OCI-LY3 (cell line): ENCODE results near the gene AIFM1.

Experiments
- H2AFZ ChIP-seq: fragments of 200-600, 300-600 bp; shearing (Covaris generic); 2 replicates; pipeline ENCODE4 v1.6.0; 2014; ENCODE audit warnings: antibody characterized with exemption, low read depth, low read length
- H3K27ac ChIP-seq: fragments of 200-600, 300-600 bp; sonication (generic); 2 replicates; pipeline ENCODE4 v1.5.1; 2014; ENCODE audit warnings: mild to moderate bottlenecking, low read length, moderate library complexity, mixed read lengths
- H3K27me3 ChIP-seq: fragments of 200-600, 300-600 bp; sonication (generic); 2 replicates; pipeline ENCODE4 v1.6.1; 2014; ENCODE audit warnings: low read depth, low read length, mixed read lengths
- H3K36me3 ChIP-seq: fragments of 200-600, 300-600 bp; sonication (generic); replicated peaks from 2 replicates; pipeline ENCODE3; 2014; ENCODE audit warnings: low read depth, low read length, mixed read lengths
- H3K4me1 ChIP-seq: fragments of 300-600, 200-600 bp; sonication (generic); 2 replicates; pipeline ENCODE4 v1.6.1; 2014; ENCODE audit warnings: low read length, mixed read lengths
- H3K4me2 ChIP-seq: fragments of 200-600, 300-600 bp; sonication (generic); 2 replicates; pipeline ENCODE4 v1.6.1; 2014; ENCODE audit warnings: low read length, mixed read lengths
- H3K4me3 ChIP-seq: fragments of 300-600, 200-600 bp; sonication (generic); 2 replicates; pipeline ENCODE4 v1.5.1; 2014; ENCODE audit warnings: antibody characterized with exemption, mild to moderate bottlenecking, low read length, moderate library complexity
- H3K79me2 ChIP-seq: fragments of 300-600, 200-600 bp; shearing (Covaris generic); 2 replicates; pipeline ENCODE4 v1.6.1; 2014; ENCODE audit warnings: mild to moderate bottlenecking, low read length, mixed read lengths
- H3K9ac ChIP-seq: fragments of 300-600, 200-600 bp; shearing (Covaris generic); 2 replicates; pipeline ENCODE4 v1.6.0; 2014; ENCODE audit warnings: mild to moderate bottlenecking, low read length, moderate library complexity
- H3K9me3 ChIP-seq: fragments of 200-600, 300-600 bp; shearing (Covaris generic); 2 replicates; pipeline ENCODE4 v1.6.1; 2014; ENCODE audit warnings: low read length, mixed read lengths; ENCODE audit not compliant: insufficient read depth
- H4K20me1 ChIP-seq: fragments of 200-600, 300-600 bp; sonication (generic); 2 replicates; pipeline ENCODE4 v1.6.1; 2016; ENCODE audit warnings: low read length, mixed read lengths; ENCODE audit not compliant: insufficient read depth
- CTCF ChIP-seq: fragments of 200-600, 300-600 bp; sonication (generic); IDR thresholded peaks from 2 replicates; pipeline ENCODE4 v1.5.1; 2014; ENCODE audit warnings: antibody characterized with exemption, low read length, low read depth
- EZH2phosphoT487 ChIP-seq: fragments of 200-600 bp; shearing (Covaris generic); IDR thresholded peaks from 2 replicates; pipeline ENCODE4 v1.6.1; 2018; ENCODE audit warnings: antibody characterized with exemption, mixed run types, low read depth

AIFM1 gene

GRCh38 chrX:130174045-130174704 is 8.5 kb upstream of the AIFM1 start:
- TF ChIP-seq CTCF: no peak
- TF ChIP-seq EZH2phosphoT487: no peak
- Histone ChIP-seq H3K79me2 (peaks cover 79% of the 10 kb centered on the region), H2AFZ (no peak overlapping the region), H3K9ac (peak overlapping the region; percentile 99), H3K4me2 (peak overlapping the region; percentile 99), H3K27ac (peak overlapping the region; percentile 99), H3K9me3 (no peaks in the 10 kb centered on the region), H3K27me3 (no peaks in the 10 kb centered on the region), H4K20me1 (peaks cover 18% of the 10 kb centered on the region), H3K36me3 (peaks cover 35% of the 10 kb centered on the region), H3K4me3 (peak overlapping the region; percentile 95), H3K4me1 (peaks cover 57% of the 10 kb centered on the region)

- TF ChIP-seq CTCF (no peak), EZH2phosphoT487 (no peak)
These were observed 7.7 kb upstream of the AIFM1 start for GRCh38 chrX:130173190-130173895.

GRCh38 chrX:130172127-130172845 is 6.6 kb upstream of the AIFM1 start:
- Histone ChIP-seq H2AFZ (no peak overlapping the region), H3K36me3 (peaks cover 22% of the 10 kb centered on the region), H4K20me1 (peaks cover 6% of the 10 kb centered on the region), H3K79me2 (peaks cover 63% of the 10 kb centered on the region), H3K4me2 (peak overlapping the region; percentile 99), H3K9ac (peak overlapping the region; percentile 99), H3K27ac (peak overlapping the region; percentile 99), H3K9me3 (no peaks in the 10 kb centered on the region), H3K27me3 (no peaks in the 10 kb centered on the region), H3K4me1 (peaks cover 42% of the 10 kb centered on the region), H3K4me3 (peak overlapping the region; percentile 95)
- TF ChIP-seq CTCF: no peak
- TF ChIP-seq EZH2phosphoT487: no peak

More at GRCh38 chrX:130173190-130173895, 7.7 kb upstream of the AIFM1 start:
- H3K9ac ChIP-seq: peak overlapping the region; percentile 99
- H3K79me2 ChIP-seq: peaks cover 73% of the 10 kb centered on the region
- H3K4me2 ChIP-seq: peak overlapping the region; percentile 99
- H3K36me3 ChIP-seq: peaks cover 31% of the 10 kb centered on the region
- H3K9me3 ChIP-seq: no peaks in the 10 kb centered on the region
- no peak overlapping the region for H2AFZ ChIP-seq
- peaks cover 15% of the 10 kb centered on the region for H4K20me1 ChIP-seq
- no peaks in the 10 kb centered on the region for H3K27me3 ChIP-seq
- peak overlapping the region; percentile 95 for H3K4me3 ChIP-seq
- H3K4me1 ChIP-seq: peaks cover 52% of the 10 kb centered on the region
- H3K27ac ChIP-seq: peak overlapping the region; percentile 99

- Histone ChIP-seq H3K4me2 (peak within 1 kb of the TSS; percentile 99), H3K4me3 (peak within 1 kb of the TSS; percentile 95)
These were observed 5.9 kb upstream of the AIFM1 start, which contains the start of gene RAB33A for GRCh38 chrX:130171446-130172126. Gene RAB33A, plus strand, starts transcription at chrX:130171962. Its CDS starts 101 bp downstream, at chrX:130172063.

More at GRCh38 chrX:130171446-130172126, 5.9 kb upstream of the AIFM1 start, which contains the start of gene RAB33A:
- H3K9me3 ChIP-seq: no peaks in the 10 kb centered on the region
- no peaks in the 10 kb centered on the region for H3K27me3 ChIP-seq
- H3K4me1 ChIP-seq: peaks cover 41% of the 10 kb centered on the region
- TF ChIP-seq CTCF (no peak), EZH2phosphoT487 (no peak)
- peaks cover 62% of the 10 kb centered on the region for H3K79me2 ChIP-seq
- H3K27ac ChIP-seq: peak within 1 kb of the TSS; percentile 99
- no peaks in the 10 kb centered on the region for H4K20me1 ChIP-seq
- peaks cover 16% of the 10 kb centered on the region for H3K36me3 ChIP-seq
- peak within 1 kb of the TSS; percentile 99 for H3K9ac ChIP-seq
- no peak within 1 kb of the TSS; the same call in 1 of the 2 replicates for H2AFZ ChIP-seq
